ENCODE measurements around the gene P2RY14. TPM values are rescaled to one million over a fixed set of nuclear protein-coding genes. Genes with fewer than 3 reads are reported as not detected.

P2RY14 gene
- total and polyA plus RNA-seq, 5 donors from 2014 or later: 0.28 to 1.2 (median 0.91) TPM; not detected in 1

Other genes with a start within 250 kb of the P2RY14 start
- 2.7 TPM for gene MED12L, start 192.9 kb downstream of the P2RY14 start, total RNA-seq
- not detected for gene MED12L, start 192.9 kb downstream of the P2RY14 start, polyA plus RNA-seq
- 26.8 TPM for gene GPR171, start 75.3 kb downstream of the P2RY14 start, total RNA-seq
- 100 to 1,000 TPM in 1 of 4 donors, 10 to 100 TPM in 3; 71.5 to 118 (median 97.6) TPM for gene GPR171, start 75.3 kb downstream of the P2RY14 start, polyA plus RNA-seq
- not detected for gene GPR87, start 38.3 kb upstream of the P2RY14 start, total RNA-seq
- not detected for gene GPR87, start 38.3 kb upstream of the P2RY14 start, polyA plus RNA-seq
- not detected for gene P2RY13, start 51.0 kb upstream of the P2RY14 start, total RNA-seq
- gene P2RY13, start 51.0 kb upstream of the P2RY14 start, polyA plus RNA-seq: under 1 TPM in 1 of 4 donors, not detected in 3; 0.13 TPM
- gene P2RY12, start 106.2 kb upstream of the P2RY14 start, total RNA-seq: 1.9 TPM
- not detected for gene P2RY12, start 106.2 kb upstream of the P2RY14 start, polyA plus RNA-seq
- not detected for gene IGSF10, start 182.5 kb upstream of the P2RY14 start, total RNA-seq
- gene IGSF10, start 182.5 kb upstream of the P2RY14 start, polyA plus RNA-seq: under 1 TPM in 1 of 4 donors, not detected in 3; 0.07 TPM